Fibroblast of mammary gland (primary cell): ENCODE data around the gene ATP11A.

Source experiments
- DNase-seq: peaks from one replicate; pipeline ENCODE4 v3.0.0-alpha.2; 2010; ENCODE audit warnings: low read depth
- H3K4me3 ChIP-seq: 2 replicates; pipeline ENCODE4 v1.5.1; 2011; ENCODE audit warnings: low read depth, mild to moderate bottlenecking, low read length, moderate library complexity; ENCODE audit not compliant: control insufficient read depth
- CTCF ChIP-seq: conservative IDR thresholded peaks from 2 replicates; pipeline ENCODE4 v1.5.1; 2011; ENCODE audit warnings: low read depth, low read length, inconsistent platforms; ENCODE audit not compliant: control insufficient read depth, insufficient read depth

The ATP11A gene

GRCh38 chr13:112842931-112843391, 153.1 kb downstream of the ATP11A start:
- H3K4me3 ChIP-seq, result no peak overlapping the region
- DNase-seq, result no peak
- TF ChIP-seq CTCF, result no peak

GRCh38 chr13:112843392-112844111, 153.7 kb downstream of the ATP11A start:
- TF ChIP-seq CTCF, result no peak
- H3K4me3 ChIP-seq, result no peak overlapping the region
- no peak for DNase-seq

GRCh38 chr13:112844411-112844810, 154.6 kb downstream of the ATP11A start:
- H3K4me3 ChIP-seq, result no peak overlapping the region
- no peak for DNase-seq
- TF ChIP-seq CTCF, result no peak

- H3K4me3 ChIP-seq, result no peak overlapping the region
- no peak for DNase-seq
- TF ChIP-seq CTCF, result no peak
Measured at GRCh38 chr13:112844879-112845278, 155.0 kb downstream of the ATP11A start.

- no peak for TF ChIP-seq CTCF
- DNase-seq, result no peak
Measured at GRCh38 chr13:112845511-112846144, 155.8 kb downstream of the ATP11A start.

GRCh38 chr13:112846411-112847115, 156.7 kb downstream of the ATP11A start:
- no peak for DNase-seq

More at GRCh38 chr13:112845511-112846144, 155.8 kb downstream of the ATP11A start:
- no peak overlapping the region for H3K4me3 ChIP-seq

More at GRCh38 chr13:112846411-112847115, 156.7 kb downstream of the ATP11A start:
- TF ChIP-seq CTCF, result no peak
- no peak overlapping the region for H3K4me3 ChIP-seq
